GM19463 (cell line): Measurements from ENCODE around the gene STYXL2.

Experiments
- ATAC-seq: cut with Tn5 transposase; IDR thresholded peaks from one replicate; pipeline ENCODE4 v1.9.1; 2021; ENCODE audit warnings: mild to moderate bottlenecking, moderate library complexity; ENCODE audit not compliant: unreplicated experiment

The STYXL2 gene

DNA sequence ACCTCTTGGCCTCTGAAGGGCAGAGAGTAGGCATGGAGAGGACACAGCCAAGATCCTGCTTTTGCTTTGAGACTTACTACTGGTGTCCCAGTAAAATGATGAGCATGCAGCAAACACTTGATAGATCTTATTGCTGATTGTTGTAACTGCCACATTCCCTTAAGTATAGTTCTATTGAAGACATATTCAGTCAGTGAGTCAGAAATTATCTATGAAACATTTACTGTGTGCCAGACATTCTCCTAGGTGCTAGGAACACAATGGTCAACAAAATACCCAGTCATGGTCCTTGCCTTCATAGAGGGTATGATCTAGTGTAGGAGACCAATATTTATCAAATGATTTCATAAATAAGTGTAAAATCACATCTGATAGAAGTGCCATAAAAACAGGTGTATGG is 13.6 kb downstream of the STYXL2 start:
- ATAC-seq, result no peak

DNA sequence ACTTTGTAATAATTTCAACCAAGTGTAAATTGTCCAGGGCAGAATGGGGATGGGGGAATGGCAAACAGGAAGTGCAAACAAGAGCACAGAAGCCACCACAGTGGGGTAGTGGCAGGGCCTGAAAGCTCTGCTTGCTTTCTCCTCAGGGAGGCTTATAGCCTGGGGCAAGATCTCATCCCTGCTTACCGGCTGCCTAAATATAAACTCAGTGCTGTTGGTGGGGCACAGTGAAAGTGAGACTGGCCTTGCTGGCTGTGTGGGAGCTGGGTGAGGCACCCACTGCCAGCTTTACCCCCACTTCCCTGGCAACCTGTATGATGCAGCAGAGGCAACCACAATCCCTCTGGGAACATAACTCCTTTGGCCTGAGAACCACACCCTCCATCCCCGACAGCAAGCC is 15.2 kb downstream of the STYXL2 start:
- ATAC-seq, result no peak

DNA sequence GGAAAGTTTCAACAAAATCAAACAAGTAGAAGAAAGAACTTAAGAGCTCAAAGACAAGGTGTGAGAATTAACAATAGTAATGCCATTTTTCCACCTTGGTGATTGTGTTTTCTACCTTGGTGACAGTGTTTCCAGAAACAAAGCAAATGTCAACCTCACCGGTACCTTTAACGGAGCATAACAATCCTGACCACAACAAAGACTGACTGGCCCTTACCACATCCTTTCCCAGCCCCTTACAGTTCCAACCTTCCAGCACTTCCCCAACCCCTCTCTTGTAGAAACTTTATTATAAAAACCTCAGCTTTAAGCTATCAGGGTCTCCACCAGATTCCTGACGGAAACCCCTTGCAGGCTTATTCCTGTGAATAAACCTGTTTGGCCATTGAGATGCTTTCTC is 16.7 kb downstream of the STYXL2 start:
- ATAC-seq, result no peak

DNA sequence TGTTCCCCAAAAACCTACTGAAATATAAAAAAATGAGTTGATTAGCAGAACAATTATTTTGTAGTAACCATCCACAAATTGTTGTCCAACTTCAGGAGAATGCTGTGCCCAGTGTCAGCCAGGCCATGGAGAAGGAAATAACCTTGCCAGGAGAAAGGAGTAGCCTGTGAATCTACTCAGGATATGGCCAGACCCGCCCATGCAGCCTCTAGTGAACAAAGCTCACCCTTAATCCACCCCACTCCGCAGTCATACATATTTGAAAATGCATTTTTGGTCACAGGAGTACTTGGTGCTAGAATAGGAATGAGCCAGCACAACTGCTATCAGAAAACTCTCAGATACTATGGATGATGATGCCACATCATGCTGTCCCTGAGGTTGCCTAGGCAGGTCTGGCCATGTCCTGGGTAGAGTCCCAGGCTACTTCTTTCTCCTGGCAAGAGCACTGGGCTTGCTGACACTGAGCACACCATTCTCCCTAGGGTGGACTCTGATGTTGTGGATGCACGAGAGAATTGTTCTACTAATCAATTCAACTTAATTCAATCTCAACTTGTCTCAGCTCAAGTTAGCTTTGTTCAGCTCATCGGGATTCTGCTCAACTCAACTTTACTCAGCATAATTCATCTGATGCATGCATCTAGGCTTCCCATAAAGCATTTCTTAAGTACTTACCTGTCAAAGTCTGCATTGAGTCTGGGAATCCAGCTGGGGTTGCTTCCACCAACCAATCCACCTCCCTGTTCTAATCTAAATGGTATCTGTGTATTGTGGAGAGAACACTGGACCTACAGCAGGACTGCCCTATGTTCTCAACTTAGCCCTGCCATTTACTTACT is 18.2 kb downstream of the STYXL2 start:
- ATAC-seq, result no peak

DNA sequence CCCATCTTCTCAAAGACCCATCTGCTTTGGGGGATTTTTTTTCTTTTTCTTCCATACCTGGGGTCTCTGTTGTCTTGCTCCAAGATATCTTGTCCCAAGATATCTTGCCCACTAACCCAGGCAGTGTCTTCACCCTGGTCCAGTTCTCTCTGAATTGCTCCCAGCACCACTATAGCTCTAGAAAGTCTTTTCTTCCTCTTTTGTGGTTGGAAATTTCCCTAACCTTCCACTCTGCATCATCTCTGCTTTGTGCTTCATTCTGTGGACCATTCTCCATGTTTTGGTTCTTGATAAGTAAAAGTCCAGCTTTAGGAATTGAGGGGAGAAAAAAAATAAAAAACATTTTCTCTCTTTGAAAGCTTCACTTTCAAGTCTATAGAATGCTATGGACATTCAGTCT is 20.9 kb downstream of the STYXL2 start:
- ATAC-seq, result no peak

DNA sequence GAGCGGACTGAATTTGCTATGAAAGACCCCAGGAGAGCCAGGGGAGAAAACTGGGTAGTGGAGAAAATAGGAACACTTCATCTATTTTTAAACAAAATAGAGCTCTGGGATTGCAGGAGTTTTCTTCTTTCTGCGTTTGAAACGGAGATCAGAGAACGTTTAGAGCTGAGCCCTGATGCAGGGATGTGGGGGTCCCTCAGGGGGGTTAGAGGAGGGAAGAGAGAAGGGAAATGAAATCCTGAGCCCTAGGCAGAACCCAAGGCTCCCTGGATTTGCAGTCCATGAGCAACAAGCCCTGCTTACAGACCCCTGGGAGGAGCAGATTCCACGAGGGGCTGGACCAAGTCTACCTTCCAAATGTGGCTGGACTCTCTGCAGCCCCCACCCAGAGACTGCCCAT is 21.8 kb downstream of the STYXL2 start:
- ATAC-seq, result no peak

DNA sequence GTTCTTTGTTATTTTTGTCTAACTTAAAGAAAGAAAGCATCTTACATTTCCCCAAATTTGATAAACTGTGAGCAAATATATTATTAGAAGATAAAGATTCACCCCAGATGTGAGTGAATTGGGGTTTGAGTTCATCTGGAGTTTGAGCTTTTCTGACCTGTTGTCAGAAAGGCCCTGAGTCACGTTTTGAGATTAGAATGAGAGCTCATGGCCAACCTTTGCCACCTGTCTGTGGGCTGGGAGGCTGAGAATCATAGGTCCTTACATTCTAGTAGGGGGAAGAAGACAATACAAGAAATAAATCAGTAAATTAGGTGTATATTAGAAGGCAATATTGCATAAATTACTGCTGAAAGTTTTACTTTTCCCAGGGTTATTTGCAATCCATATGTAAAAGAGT is 22.3 kb downstream of the STYXL2 start:
- ATAC-seq, result no peak

DNA sequence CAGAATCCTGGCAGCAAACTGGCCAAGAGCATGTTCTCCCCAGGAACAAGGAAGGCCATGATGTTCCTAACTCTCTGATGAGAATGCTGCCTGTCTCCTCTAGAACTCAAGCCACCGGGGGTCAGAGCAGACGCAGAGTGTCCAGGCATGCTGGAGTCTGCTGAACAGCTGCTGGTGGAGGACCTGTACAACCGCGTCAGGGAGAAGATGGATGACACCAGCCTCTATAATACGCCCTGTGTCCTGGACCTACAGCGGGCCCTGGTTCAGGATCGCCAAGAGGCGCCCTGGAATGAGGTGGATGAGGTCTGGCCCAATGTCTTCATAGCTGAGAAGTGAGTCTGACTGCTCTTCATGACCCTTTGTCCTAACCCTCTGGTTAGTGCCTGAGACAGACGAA is 23.4 kb downstream of the STYXL2 start:
- ATAC-seq, result no peak

DNA sequence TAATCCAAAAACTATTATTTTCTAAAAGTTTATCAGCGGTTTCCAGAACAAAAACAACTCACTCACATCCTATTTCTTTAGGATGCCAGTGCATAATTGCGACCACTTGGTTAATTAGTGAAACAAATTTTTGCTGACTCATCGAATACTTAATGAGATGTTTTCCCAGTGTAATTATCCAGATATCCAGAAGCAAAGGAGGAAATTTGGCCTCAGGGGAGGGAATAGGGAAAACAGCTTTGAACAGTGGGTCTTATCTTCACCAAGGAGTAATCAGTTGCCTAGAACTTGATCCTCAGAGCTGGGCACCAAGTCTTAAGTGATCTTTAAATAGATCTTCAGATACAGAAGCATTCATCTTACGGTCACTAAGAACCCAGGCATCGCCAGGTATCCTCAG is 24.3 kb downstream of the STYXL2 start:
- ATAC-seq, result no peak

DNA sequence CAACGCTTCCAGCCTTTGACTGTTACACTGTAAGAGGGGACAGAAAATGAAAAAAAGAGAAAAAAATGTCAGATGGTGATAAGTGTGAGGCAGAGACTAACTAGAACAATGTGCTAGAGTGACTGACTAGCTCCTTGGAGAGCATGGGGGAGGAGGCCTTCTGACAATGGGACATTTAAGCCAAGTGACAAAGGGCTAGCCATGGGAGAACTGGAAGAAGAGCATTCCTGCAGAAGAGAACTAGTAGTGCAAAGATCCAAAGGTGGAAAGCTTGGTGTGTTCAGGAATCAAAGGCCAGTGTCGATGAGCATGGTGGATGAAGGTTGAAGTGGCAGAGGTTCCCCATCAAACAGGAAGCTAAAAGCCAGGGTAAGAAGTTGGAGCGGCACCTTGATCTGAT is 25.8 kb downstream of the STYXL2 start:
- no peak for ATAC-seq

DNA sequence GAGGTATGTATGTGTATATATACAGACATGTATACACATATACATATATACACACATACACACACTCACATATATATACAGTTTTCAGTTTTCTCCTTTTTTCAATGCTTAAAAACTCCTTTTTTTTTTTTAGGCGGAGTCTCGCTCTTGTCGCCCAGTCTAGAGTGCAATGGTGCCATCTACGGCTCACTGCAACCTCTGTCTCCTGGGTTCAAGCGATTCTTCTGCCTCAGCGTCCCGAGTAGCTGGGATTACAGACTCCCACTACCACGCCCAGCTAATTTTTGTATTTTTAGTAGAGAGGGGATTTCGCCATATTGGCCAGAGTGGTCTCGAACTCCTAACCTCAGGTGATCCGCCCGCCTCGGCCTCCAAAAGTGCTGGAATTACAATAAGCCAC is 27.0 kb downstream of the STYXL2 start:
- no peak for ATAC-seq

DNA sequence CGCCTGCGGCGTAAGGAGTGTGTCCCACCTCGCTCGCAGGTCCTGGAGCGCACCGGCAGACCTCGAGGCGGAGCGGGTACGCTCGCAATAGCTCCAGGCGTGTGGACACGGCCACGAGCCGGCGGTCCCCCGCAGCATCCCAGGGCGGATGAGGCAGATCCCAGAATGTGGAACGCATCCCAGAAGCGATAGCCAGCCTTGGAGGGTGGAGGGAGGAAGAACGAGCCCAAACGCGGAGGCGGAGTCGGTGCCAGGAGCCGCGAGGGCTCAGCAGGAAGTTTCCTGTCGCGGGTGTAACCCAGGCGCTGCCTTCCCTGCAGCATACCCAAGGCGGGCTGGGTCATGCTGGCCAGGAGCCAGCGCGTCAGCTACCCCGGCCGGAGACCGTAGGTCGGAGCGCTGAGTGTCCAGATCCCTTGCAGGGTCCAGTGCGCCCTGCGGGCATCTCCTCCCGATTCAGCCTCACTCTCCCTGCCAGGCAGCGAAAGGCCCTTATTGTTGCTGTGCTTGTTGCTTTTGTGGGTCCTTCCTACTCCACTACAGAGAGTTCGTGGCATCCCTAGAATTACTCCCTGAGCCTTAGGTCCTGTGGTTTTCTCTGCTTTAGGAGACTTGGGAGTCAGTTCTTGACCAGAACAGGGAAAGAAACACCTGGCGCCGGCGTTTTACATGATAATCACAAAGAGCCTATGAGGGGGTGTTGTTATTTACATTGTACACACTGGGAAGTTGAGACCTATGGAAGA is 27.7 kb downstream of the STYXL2 start:
- ATAC-seq, result no peak

DNA sequence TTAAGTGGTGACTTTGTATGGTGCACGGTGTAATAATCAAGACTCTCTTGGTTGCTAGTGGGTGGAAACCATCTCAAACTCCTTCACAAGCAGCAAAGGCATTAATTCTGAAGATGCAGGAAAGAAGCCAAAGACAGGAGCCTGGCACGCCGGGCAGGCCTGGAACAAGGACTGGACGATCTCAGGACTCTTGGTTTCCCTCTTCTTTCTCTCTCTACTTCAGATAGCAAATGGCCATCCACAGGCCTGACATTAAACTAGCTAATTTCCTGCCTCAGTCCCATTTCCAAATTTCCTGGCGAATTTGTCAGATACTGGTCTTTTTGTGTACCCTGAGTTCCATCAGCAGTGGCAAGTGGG is 28.2 kb downstream of the STYXL2 start:
- no peak for ATAC-seq

DNA sequence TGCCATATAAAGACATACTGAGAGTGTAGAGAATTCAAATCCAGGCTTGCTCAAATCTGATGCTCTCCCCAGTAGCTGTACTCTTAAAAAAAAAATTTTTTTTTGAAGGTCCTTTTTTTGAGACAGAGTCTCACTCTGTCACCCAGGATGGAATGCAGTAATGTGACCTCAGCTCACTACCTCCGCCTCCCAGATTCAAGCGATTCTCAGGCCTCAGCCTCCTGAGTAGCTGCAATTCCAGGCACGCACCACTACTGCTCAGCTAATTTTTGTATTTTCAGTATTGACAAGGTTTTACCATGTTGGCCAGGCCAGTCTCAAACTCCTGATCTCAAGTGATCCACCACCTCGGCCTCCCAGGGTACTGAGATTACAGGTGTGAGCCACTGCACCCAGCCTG is 28.7 kb downstream of the STYXL2 start:
- ATAC-seq, result no peak

DNA sequence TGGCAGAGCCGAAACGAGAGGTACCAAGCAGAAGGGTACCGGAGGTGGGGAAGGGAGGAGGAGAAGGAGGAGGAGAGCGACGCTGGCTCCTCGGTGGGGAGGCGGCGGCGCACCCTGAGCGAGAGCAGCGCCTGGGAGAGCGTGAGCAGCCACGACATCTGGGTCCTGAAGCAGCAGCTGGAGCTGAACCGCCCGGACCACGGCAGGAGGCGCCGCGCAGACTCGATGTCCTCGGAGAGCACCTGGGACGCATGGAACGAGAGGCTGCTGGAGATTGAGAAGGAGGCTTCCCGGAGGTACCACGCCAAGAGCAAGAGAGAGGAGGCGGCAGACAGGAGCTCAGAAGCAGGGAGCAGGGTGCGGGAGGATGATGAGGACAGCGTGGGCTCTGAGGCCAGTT is 32.4 kb downstream of the STYXL2 start:
- ATAC-seq, result no peak

DNA sequence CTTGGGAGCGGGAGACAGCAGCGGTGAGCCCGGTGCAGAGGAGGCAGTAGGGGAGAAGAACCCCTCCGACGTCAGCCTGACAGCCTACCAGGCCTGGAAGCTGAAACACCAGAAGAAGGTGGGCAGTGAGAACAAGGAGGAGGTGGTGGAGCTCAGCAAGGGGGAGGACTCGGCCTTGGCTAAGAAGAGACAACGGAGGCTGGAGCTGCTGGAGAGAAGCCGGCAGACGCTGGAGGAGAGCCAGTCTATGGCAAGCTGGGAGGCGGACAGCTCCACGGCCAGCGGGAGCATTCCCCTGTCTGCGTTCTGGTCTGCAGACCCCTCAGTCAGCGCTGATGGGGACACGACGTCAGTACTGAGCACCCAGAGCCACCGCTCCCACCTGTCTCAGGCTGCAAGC is 32.9 kb downstream of the STYXL2 start:
- no peak for ATAC-seq

DNA sequence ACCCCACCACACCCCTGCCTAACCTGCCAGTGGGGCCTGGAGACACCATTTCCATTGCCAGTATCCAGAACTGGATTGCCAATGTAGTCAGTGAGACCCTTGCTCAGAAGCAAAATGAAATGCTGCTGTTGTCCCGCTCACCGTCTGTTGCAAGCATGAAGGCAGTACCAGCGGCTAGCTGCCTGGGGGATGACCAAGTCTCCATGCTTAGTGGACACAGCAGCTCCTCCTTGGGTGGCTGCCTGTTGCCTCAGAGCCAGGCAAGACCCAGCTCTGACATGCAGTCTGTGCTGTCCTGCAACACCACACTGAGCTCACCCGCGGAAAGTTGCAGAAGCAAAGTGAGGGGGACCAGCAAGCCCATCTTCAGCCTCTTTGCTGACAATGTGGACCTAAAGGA is 33.4 kb downstream of the STYXL2 start:
- no peak for ATAC-seq

DNA sequence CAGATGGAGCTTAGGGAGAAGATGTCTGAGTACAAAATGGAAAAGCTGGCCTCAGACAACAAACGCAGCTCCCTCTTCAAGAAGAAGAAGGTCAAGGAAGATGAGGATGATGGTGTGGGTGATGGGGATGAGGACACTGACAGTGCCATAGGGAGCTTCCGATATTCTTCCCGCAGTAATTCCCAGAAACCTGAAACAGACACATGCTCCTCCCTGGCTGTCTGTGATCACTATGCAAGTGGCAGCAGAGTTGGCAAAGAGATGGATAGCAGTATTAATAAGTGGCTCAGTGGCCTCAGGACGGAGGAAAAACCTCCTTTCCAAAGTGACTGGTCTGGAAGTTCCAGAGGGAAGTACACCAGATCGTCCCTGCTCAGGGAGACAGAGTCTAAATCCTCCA is 33.8 kb downstream of the STYXL2 start:
- ATAC-seq, result no peak

DNA sequence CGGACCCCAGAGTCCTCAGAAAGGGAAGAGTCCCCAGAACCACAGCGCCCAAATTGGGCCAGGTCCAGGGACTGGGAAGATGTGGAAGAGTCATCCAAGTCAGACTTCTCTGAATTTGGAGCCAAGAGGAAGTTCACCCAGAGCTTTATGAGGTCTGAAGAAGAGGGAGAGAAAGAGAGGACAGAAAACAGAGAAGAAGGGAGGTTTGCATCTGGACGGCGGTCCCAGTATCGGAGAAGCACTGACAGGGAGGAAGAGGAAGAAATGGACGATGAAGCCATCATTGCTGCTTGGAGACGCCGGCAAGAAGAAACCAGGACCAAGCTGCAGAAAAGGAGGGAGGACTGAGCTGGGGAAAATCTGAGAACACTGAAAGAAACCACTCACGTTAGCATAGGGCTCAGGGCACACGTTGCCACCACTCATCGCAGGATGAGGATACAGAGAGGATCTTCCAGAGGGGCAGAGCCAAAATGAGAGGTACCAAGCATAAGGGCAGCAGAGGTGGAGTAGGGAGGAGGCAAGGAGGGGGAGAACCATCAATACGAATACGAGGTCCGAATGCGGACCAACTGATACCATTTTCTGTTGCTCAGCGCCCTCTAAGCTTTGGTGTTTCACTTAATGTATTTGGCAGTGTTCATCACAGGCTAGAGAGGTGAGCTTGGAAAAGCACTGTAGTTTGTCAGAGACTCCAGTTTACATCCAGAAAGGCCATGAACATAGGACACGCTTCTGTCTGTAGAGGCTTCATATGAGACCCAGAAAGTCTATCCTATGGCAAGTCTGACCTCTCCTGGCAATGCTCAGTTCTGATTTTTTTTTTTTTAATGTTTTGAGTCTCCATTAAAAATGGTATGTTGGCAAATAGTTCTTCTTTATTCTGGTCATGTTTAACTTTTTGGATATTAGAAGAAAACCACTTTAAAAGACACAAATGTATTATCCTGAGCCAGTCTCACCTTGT is 34.7 kb downstream of the STYXL2 start:
- no peak for ATAC-seq

DNA sequence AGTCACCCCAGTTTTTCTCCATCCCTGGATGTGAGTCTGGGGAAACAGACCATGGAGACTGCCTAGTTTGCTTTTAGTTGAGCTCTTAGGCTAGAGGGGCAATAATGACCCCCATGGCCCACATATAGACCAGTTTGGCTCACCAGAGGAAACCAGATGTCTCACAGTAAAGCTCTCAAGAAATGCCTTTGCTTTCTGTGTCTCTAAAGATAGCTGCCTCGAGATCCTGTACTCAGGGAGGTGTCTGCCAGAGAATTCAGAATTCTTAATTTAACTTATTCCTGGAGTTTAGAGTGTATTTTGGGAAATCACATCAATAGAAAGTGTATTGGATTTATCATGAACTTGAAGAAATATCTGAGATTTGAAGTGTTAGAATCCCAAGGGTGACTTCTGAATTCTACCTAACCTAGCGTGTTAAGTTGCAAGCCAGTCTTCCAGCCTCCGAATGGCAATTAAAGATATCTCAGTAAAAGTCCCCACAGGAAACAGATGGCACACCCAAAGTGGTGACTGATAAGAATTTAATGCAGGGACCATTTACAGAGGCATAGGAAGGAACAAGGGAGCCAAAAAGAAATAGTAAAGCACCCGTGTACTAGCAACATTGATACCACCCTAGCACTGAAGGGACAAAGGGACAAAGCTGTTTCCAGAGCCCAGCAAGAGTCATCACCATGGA is 37.1 kb downstream of the STYXL2 start:
- ATAC-seq, result no peak
